Muscle layer of duodenum (tissue), 2 donors: ENCODE data around the gene PPHLN1.

Source experiments
- H3K27ac ChIP-seq: one replicate; pipeline ENCODE4 v1.7.0; 2013; ENCODE audit warnings: mild to moderate bottlenecking, low read length
- H3K27me3 ChIP-seq: one replicate; pipeline ENCODE4 v1.7.0; 2013; ENCODE audit warnings: low read depth, mild to moderate bottlenecking, control low read depth, low read length
- H3K36me3 ChIP-seq, 2 donors: one replicate each; pipeline ENCODE4 v1.7.0; 2013; ENCODE audit warnings: low read length in 2 of 2, control low read depth in 1 of 2, mild to moderate bottlenecking in 1 of 2; ENCODE audit not compliant: insufficient read depth in 2 of 2, control insufficient read depth in 1 of 2
- H3K4me1 ChIP-seq, 2 donors: one replicate each; pipeline ENCODE4 v1.7.0; 2013; ENCODE audit warnings: low read length in 2 of 2, mild to moderate bottlenecking in 2 of 2, control low read depth in 1 of 2, moderate library complexity in 1 of 2; ENCODE audit not compliant: insufficient read depth in 2 of 2, control insufficient read depth in 1 of 2
- H3K4me3 ChIP-seq, 2 donors: one replicate each; pipeline ENCODE4 v1.7.0; 2013; ENCODE audit warnings: low read length in 2 of 2, low read depth in 1 of 2, mild to moderate bottlenecking in 1 of 2
- H3K9me3 ChIP-seq, 2 donors: one replicate each; pipeline ENCODE4 v1.7.0; 2013; ENCODE audit warnings: low read length in 2 of 2, control low read depth in 1 of 2, mild to moderate bottlenecking in 1 of 2; ENCODE audit not compliant: control insufficient read depth in 1 of 2
- donor health status: healthy.

The PPHLN1 gene

GRCh38 chr12:42420395-42420794 is 94.4 kb downstream of the PPHLN1 start:
- Histone ChIP-seq H3K4me1 (no peaks in the 10 kb centered on the region), H3K4me3 (no peak overlapping the region), H3K27ac (no peak overlapping the region), H3K9me3 (no peaks in the 10 kb centered on the region), H3K27me3 (no peaks in the 10 kb centered on the region), H3K36me3 (peaks cover 0 to 4% of the 10 kb centered on the region in 2 donors)

DNA sequence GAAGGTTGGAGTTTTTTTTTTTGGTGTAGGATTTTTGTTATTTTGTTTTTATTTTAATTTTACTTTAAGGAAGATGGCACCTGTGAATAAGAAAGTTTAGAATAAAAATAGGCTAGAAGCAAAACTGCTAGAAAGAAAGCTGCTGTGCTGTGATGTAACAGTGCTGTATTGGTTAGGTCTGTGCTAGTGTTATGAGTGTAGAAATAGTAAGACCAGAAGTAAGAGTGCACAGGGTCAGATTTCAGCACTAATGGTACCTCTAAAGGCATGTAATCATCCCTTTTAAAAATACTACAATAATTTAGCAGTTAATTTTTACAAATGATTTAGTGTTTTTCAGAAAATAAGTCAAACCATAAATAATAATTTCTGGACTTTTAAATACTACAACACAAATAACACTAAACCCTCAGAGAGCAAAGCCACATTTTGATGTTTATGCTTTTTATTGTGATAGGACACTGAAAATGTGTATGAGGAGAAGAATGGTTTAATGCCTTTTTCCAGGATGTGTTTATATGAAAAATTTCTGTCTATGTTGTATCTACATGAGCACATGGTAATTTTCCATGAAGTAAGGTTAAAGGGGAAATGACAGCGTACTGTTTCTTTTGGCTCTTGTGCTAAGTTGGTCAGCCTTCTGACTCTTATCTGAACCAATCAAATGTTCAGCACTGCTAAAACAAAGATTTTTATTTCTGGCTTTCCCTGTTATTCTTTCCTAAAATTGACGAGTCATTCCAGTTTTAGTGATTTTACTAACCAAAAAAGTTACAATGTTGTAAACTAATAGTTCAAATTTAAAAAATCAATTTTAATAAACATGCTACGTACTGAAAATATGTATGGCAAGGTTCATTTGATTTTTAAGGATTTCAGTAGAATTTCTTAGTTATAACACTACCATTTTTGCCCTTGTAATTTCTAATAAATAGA is 96.1 kb downstream of the PPHLN1 start:
- Histone ChIP-seq H3K4me1 (no peaks in the 10 kb centered on the region), H3K4me3 (no peak overlapping the region), H3K9me3 (no peaks in the 10 kb centered on the region), H3K27me3 (no peaks in the 10 kb centered on the region), H3K27ac (no peak overlapping the region), H3K36me3 (peaks cover 0 to 4% of the 10 kb centered on the region in 2 donors)

- H3K4me3 ChIP-seq, result no peak overlapping the region
- H3K4me1 ChIP-seq, result no peaks in the 10 kb centered on the region
- no peaks in the 10 kb centered on the region for H3K27me3 ChIP-seq
- peaks cover 0 to 4% of the 10 kb centered on the region in 2 donors for H3K36me3 ChIP-seq
- H3K9me3 ChIP-seq, result no peaks in the 10 kb centered on the region
- H3K27ac ChIP-seq, result no peak overlapping the region
Observed at GRCh38 chr12:42422785-42423184, 96.8 kb downstream of the PPHLN1 start.

- Histone ChIP-seq H3K27me3 (no peaks in the 10 kb centered on the region), H3K9me3 (no peaks in the 10 kb centered on the region), H3K27ac (no peak overlapping the region), H3K36me3 (peaks cover 0 to 4% of the 10 kb centered on the region in 2 donors), H3K4me1 (no peaks in the 10 kb centered on the region), H3K4me3 (no peak overlapping the region)
Observed at GRCh38 chr12:42426746-42427145, 100.8 kb downstream of the PPHLN1 start.

DNA sequence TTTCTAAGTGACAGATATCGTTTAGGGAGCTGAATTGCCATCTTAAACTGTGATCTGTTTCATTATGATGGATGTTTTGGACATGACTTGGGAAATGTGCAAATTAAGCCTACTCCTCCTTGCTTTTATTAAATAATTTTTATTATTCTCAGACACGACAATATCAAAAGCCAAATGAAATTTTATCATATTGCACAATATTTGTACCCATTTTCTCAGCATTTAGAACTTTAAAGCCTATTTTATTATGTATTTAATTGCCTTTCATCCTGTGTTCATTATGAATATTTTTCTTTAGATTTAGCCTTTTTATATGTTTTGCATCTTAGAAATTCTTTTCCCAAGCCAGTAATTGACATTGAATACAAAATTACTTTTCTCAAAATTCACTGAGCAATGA is 102.9 kb downstream of the PPHLN1 start:
- no peak overlapping the region for H3K4me3 ChIP-seq
- no peaks in the 10 kb centered on the region for H3K9me3 ChIP-seq
- H3K36me3 ChIP-seq, result peaks cover 0 to 4% of the 10 kb centered on the region in 2 donors
- no peak overlapping the region for H3K27ac ChIP-seq
- H3K4me1 ChIP-seq, result no peaks in the 10 kb centered on the region
- no peaks in the 10 kb centered on the region for H3K27me3 ChIP-seq

DNA sequence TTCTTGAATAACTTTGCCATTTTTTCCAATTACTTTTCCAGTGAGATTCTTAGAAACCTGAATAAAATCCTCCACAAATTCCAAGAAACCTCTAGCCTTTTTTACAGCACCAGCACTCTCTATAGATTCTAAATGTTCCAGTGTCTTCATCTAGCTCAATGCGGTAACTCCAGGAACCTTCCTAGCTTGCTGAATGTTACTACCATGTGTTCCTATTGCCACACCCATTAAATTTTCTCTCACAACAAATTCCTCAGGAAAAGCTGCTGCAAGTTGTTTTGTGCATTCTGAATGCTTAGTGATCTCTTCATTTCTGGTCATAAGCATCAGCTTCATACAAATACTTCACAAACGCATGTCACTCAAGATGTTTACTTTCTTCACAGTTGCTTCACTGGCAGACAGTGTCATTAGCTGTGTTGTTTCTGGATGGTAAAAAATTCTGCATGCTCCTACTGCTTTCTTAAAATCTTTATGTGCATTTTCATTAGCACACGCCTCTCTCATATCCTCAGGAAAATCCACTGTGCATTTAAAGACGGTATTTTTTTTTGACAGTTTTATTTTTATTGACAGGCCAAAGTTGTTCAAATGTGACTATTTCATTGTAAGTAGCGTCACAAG is 106.7 kb downstream of the PPHLN1 start:
- no peaks in the 10 kb centered on the region for H3K9me3 ChIP-seq
- no peaks in the 10 kb centered on the region for H3K4me1 ChIP-seq
- H3K27ac ChIP-seq, result no peak overlapping the region
- H3K4me3 ChIP-seq, result no peak overlapping the region
- H3K36me3 ChIP-seq, result no peaks in the 10 kb centered on the region
- H3K27me3 ChIP-seq, result no peaks in the 10 kb centered on the region

DNA sequence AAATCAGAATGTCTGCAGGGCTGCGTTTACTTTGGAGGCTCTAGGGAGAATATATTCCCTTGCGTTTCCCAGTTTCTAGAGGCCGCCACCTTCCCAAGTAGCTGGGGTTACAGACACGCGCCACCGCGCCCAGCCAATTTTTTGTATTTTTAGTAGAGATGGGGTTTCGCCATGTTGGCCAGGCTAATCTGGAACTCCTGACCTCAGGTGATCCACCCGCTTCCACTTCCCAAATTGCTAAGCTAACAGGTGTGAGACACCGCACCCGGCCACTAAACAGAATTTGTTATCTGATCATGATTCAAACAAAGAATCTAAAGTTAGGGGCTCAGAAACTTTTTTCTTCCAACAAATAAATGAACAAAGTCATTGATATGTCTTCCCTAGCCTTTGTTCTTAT is 114.6 kb downstream of the PPHLN1 start:
- Histone ChIP-seq H3K27ac (no peak overlapping the region), H3K27me3 (no peaks in the 10 kb centered on the region), H3K4me1 (no peaks in the 10 kb centered on the region), H3K4me3 (no peak overlapping the region), H3K9me3 (no peaks in the 10 kb centered on the region), H3K36me3 (peaks cover 10 to 30% of the 10 kb centered on the region in 2 donors)

DNA sequence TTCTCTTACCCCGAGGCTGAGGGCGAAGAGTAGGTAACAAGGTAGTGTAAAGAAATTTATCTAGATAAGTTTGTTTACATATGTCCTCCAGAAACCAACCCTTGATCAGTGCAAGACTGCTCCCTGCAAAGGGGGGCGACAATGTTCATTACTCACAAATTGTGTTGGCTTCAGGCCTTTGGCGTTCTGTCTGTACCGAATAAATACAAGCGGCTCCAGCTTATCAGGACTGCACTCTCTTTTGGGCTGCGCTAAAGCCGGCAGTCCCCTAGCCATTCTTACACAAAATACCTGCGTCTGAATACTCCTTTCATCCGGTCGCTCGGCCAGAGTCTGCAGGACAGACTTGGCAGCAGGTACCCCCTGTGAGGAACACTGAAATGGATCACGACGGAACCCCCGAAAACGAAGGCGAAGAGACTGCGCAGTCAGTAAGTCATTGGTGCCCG is 116.4 kb downstream of the PPHLN1 start:
- Histone ChIP-seq H3K4me1 (no peaks in the 10 kb centered on the region), H3K9me3 (no peaks in the 10 kb centered on the region), H3K27me3 (no peaks in the 10 kb centered on the region), H3K27ac (no peak overlapping the region), H3K36me3 (peaks cover 15 to 37% of the 10 kb centered on the region in 2 donors), H3K4me3 (no peak overlapping the region)

DNA sequence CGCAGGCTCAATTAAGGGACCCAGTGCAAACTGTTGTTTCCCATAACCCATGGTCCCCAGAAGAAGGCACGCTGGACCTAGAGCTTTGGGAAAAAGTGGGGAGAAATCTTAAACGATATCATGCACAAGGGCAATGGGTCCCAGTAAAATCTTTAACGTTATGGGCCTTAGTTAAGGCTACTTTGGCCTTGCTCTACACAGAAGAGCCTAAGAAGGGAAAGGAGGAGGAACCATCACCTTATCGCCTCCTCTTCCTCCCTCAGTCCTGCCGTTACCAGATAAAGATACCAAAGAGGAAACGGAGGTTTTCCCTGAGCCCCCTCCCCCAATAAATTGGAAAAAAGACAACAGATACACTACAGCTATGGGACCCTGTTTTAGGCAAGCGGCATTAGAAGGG is 116.9 kb downstream of the PPHLN1 start:
- H3K9me3 ChIP-seq, result no peaks in the 10 kb centered on the region
- no peak overlapping the region for H3K4me3 ChIP-seq
- H3K36me3 ChIP-seq, result peaks cover 15 to 37% of the 10 kb centered on the region in 2 donors
- H3K4me1 ChIP-seq, result no peaks in the 10 kb centered on the region
- H3K27me3 ChIP-seq, result no peaks in the 10 kb centered on the region
- H3K27ac ChIP-seq, result no peak overlapping the region

GRCh38 chr12:42444192-42444943 is 118.4 kb downstream of the PPHLN1 start:
- no peaks in the 10 kb centered on the region for H3K9me3 ChIP-seq
- no peaks in the 10 kb centered on the region for H3K27me3 ChIP-seq
- H3K4me3 ChIP-seq, result no peak overlapping the region
- no peak overlapping the region for H3K27ac ChIP-seq
- H3K36me3 ChIP-seq, result peaks cover 15 to 46% of the 10 kb centered on the region in 2 donors
- H3K4me1 ChIP-seq, result no peaks in the 10 kb centered on the region

GRCh38 chr12:42445891-42446290 is 119.9 kb downstream of the PPHLN1 start:
- no peak overlapping the region for H3K4me3 ChIP-seq
- no peaks in the 10 kb centered on the region for H3K27me3 ChIP-seq
- no peaks in the 10 kb centered on the region for H3K9me3 ChIP-seq
- no peak overlapping the region for H3K27ac ChIP-seq
- H3K4me1 ChIP-seq, result no peaks in the 10 kb centered on the region
- peaks cover 15 to 41% of the 10 kb centered on the region in 2 donors for H3K36me3 ChIP-seq
